RWPE1 (cell line): ENCODE data around the gene SYNGR3.
"Not testable (repeated sequence)": the region's sequence is repeated elsewhere in the genome, so short reads cannot be mapped to it uniquely, and the experiment has no call there.

ENCODE experiments used
- CTCF ChIA-PET: fragments of 350-600 bp; sonication (Branson Sonifier 250); formaldehyde crosslinking; extraction: SDS; loops from one replicate; lab custom pipeline; 2021; lab: Yijun Ruan, JAX
- POLR2A ChIA-PET: fragments of 400-600 bp; formaldehyde crosslinking; extraction: SDS; loops from one replicate; lab custom pipeline; 2020; ENCODE audit warnings: antibody characterized with exemption; ENCODE audit not compliant: low non-redundant PET; lab: Yijun Ruan, JAX
- DNase-seq: peaks from one replicate; pipeline ENCODE4 v3.0.0; 2012; ENCODE audit warnings: low spot score
- H3K27ac ChIP-seq: fragments of 450-650 bp; 2 replicates; pipeline ENCODE4 v1.5.1; 2017
- CTCF ChIP-seq: fragments of 450-650 bp; conservative IDR thresholded peaks from 2 replicates; pipeline ENCODE4 v1.5.1; 2017; ENCODE audit warnings: low read depth, mild to moderate bottlenecking

The SYNGR3 gene

GRCh38 chr16:2009791-2010510 is 20.2 kb downstream of the SYNGR3 start, which contains the start of gene ZNF598:
TSS of gene ZNF598 (minus strand) at chr16:2009821.
- DNase-seq: peak; percentile 81
- peak within 1 kb of the TSS; percentile 98 for H3K27ac ChIP-seq
- ChIA-PET CTCF (no interaction called here), POLR2A (no interaction called here)
- no peak for TF ChIP-seq CTCF

- DNase-seq, CTCF ChIA-PET: not testable (repeated sequence)
- POLR2A ChIA-PET: interaction anchor here (0.7 to 1.2 kb wide), 2 partner anchors 64 to 144 kb away, joined by 3 to 5 read pairs; partner anchors contain the start of gene TRAF7
- H3K27ac ChIP-seq: peak overlapping the region; percentile 98
Observed at GRCh38 chr16:2011726-2012125, 22.0 kb downstream of the SYNGR3 start.

GRCh38 chr16:2013527-2013926 is 23.8 kb downstream of the SYNGR3 start:
- TF ChIP-seq CTCF: no peak
- no peak for DNase-seq
- ChIA-PET POLR2A (interaction anchor here (1.0 kb wide), 1 partner anchor 11 kb away, joined by 4 read pairs; no protein-coding TSS in a partner anchor), CTCF (no interaction called here)
- H3K27ac ChIP-seq: peak overlapping the region; percentile 98

- CTCF ChIA-PET: no interaction called here
- DNase-seq: peak; percentile 77
- H3K27ac ChIP-seq: peak overlapping the region; percentile 98
- no peak for TF ChIP-seq CTCF
- POLR2A ChIA-PET: no interaction called here
Observed at GRCh38 chr16:2015117-2015946, 25.6 kb downstream of the SYNGR3 start.

- TF ChIP-seq CTCF: no peak
- no peak for DNase-seq
- ChIA-PET CTCF (interaction anchor here (0.6 to 1.2 kb wide), 4 partner anchors 12 to 39 kb away, joined by 3 to 4 read pairs (median 3); no protein-coding TSS in a partner anchor), POLR2A (no interaction called here)
- peak overlapping the region; percentile 98 for H3K27ac ChIP-seq
Observed at GRCh38 chr16:2015947-2016208, 26.1 kb downstream of the SYNGR3 start.

GRCh38 chr16:2016407-2016922 is 26.7 kb downstream of the SYNGR3 start:
- no peak for DNase-seq
- CTCF ChIA-PET: interaction anchor here (0.6 to 1.2 kb wide), 5 partner anchors 11 to 44 kb away, joined by 3 to 4 read pairs (median 3); no protein-coding TSS in a partner anchor
- peak overlapping the region; percentile 98 for H3K27ac ChIP-seq
- TF ChIP-seq CTCF: no peak; the same call in 1 of the 2 replicates
- POLR2A ChIA-PET: interaction anchor here (0.6 kb wide), 1 partner anchor 11 kb away, joined by 3 read pairs; no protein-coding TSS in a partner anchor
